D721Med (cell line): ENCODE measurements around the gene MSRB2.

ENCODE experiments used
- DNase-seq: peaks from one replicate; pipeline ENCODE4 v3.0.0; 2011; ENCODE audit warnings: low spot score; ENCODE audit not compliant: insufficient read length
- FAIRE-seq: peaks from 2 replicates; lab custom pipeline; 2011; peaks lifted over from hg19 to GRCh38; lab: Jason Lieb, UNC
- TF ChIP-seq, protein P1 (sequence below): IDR thresholded peaks from 2 replicates; pipeline ENCODE4 v1.5.1; 2012; ENCODE audit warnings: mild to moderate bottlenecking, control low read depth; ENCODE audit not compliant: insufficient read depth; ENCODE audit errors: missing control alignments

The MSRB2 gene

DNA sequence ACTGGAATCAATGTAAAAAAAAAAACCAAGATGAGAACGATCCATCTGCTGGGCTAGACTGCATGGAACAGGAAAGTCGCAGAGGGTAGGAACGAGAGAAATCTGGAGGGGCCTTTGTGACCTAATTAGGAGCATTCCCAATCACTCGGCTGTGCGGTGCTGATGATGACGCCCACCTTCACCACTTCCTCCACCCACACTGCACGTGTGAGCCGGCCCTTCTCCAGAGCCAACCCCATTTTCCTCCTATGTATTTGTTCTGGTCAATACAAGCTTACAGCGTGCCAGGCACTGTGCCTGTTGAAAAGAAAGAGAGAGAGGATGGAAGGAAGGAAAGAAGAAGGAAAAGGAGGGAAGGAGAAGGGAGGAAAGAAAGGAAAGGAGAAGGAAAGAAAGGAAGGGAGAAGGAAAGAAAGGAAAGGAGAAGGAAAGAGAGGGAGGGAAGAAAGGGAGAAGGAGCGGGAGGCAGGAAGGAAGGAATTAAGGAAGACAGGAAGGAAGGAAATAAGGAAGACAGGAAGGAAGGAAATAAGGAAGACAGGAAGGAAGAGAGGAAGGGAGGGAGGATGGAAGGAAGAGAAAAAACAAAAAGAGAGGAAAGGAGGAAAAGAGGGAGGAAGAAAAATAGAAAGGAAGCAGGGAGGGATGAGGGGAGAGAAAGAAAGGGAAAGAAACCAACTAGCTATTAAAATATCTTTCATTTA lies 61.2 kb downstream of the MSRB2 start:
- FAIRE-seq (no peak), DNase-seq (no peak)
- TF ChIP-seq, protein P1, sequence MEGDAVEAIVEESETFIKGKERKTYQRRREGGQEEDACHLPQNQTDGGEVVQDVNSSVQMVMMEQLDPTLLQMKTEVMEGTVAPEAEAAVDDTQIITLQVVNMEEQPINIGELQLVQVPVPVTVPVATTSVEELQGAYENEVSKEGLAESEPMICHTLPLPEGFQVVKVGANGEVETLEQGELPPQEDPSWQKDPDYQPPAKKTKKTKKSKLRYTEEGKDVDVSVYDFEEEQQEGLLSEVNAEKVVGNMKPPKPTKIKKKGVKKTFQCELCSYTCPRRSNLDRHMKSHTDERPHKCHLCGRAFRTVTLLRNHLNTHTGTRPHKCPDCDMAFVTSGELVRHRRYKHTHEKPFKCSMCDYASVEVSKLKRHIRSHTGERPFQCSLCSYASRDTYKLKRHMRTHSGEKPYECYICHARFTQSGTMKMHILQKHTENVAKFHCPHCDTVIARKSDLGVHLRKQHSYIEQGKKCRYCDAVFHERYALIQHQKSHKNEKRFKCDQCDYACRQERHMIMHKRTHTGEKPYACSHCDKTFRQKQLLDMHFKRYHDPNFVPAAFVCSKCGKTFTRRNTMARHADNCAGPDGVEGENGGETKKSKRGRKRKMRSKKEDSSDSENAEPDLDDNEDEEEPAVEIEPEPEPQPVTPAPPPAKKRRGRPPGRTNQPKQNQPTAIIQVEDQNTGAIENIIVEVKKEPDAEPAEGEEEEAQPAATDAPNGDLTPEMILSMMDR = no peak

DNA sequence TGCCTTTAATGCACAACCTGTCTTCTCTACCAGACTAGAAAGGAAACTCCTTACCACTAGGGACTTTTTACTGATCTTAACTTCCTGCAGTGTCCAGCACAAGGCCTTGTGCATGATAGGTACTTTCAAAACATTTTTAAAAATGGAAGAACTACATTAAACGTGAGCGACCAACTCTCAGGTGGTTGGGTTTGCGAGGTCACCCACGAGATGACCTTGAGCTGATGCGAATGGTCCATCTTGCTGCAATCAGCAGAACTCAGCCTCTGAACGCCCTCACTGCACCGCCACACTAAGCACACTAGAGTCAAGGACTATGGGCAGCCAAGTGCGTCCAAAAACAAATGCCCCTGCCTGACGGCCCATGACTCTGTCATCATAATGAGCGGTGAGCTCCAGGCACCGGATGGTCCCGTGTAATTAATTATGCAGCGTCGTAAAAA lies 61.9 kb downstream of the MSRB2 start:
- no peak for DNase-seq
- TF ChIP-seq, protein P1 = no peak
- FAIRE-seq = no peak

- TF ChIP-seq, protein P1 = peak; percentile 52
- DNase-seq (no peak), FAIRE-seq (no peak)
Observed at GRCh38 chr10:23157691-23158369, 62.5 kb downstream of the MSRB2 start.

DNA sequence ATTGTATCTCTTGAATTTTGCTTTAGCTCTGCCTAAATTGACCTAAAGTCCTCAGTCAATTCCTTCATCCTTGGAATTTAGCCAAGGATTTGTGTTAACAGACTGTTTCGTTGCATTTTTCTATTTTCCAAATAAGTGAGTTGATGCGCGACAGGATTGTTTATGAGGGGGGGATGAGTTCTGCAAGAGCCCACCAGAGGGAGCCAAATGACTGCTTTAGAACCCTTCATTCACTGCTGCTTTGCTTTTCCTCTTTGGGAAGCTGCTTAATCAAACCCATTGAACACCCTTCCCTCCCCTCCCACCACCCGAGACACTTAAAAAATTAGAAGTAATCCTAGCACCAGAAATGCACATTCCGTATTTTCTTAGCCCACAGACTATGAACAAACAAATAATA lies 63.0 kb downstream of the MSRB2 start:
- DNase-seq (no peak), FAIRE-seq (no peak)
- TF ChIP-seq, protein P1 = peak; percentile 91

- TF ChIP-seq, protein P1 = no peak
- FAIRE-seq (no peak), DNase-seq (no peak)
Observed at GRCh38 chr10:23171232-23171876, 76.0 kb downstream of the MSRB2 start.
